Measurements from ENCODE around the gene ARFGAP3.

DNA sequence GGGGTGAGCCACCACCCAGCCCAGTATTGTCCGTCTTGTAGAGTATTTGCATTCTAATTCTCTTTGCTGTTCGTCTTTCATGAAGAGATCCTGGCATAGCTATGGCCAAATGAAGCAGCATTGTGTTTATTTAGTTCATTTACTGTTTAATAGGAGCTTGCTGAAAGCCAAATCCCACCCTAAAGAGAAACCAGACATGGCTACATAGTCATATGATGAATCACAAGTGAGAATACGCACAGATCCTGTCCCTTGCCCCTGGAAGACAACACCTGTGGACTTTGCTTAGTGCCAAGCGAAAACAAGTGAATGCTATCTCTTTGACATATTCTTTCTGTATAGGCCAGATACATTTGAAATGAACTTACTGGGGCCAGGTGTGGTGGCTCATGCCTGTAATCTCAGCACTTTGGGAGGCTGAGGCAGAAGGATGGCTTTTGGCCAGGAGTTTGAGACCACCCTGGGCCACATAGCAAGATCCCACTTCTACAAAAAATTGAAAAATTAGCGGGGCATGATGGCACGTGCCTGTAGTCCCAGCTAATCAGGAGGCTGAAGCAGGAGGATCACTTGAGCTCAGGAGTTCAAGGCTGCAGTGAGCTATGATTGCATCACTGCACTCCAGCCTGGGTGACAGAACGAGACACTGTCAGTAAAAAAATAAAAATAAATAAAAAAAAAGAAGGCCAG lies 5.1 kb upstream of the ARFGAP3 start:
- TF ChIP-seq, protein P1, sequence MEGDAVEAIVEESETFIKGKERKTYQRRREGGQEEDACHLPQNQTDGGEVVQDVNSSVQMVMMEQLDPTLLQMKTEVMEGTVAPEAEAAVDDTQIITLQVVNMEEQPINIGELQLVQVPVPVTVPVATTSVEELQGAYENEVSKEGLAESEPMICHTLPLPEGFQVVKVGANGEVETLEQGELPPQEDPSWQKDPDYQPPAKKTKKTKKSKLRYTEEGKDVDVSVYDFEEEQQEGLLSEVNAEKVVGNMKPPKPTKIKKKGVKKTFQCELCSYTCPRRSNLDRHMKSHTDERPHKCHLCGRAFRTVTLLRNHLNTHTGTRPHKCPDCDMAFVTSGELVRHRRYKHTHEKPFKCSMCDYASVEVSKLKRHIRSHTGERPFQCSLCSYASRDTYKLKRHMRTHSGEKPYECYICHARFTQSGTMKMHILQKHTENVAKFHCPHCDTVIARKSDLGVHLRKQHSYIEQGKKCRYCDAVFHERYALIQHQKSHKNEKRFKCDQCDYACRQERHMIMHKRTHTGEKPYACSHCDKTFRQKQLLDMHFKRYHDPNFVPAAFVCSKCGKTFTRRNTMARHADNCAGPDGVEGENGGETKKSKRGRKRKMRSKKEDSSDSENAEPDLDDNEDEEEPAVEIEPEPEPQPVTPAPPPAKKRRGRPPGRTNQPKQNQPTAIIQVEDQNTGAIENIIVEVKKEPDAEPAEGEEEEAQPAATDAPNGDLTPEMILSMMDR (IDR thresholded peaks at IDR 0.05 in 8 of 11, conservative IDR thresholded peaks at IDR 0.05 in 3 of 11) = no peak
- no peak for TF ChIP-seq POLR2AphosphoS5 (IDR thresholded peaks at IDR 0.05)
